ENCODE measurements around the gene SLC44A4.
"Not testable (repeated sequence)": the region's sequence is repeated elsewhere in the genome, so short reads cannot be mapped to it uniquely, and the experiment has no call there.

Gene SLC44A4

GRCh38 chr6:31878222-31878621, 575 bp downstream of the SLC44A4 start:
- no peak for DNase-seq

- no peak for DNase-seq
Observed at GRCh38 chr6:31877651-31878161, 1.1 kb downstream of the SLC44A4 start.

- no peak for DNase-seq
Observed at GRCh38 chr6:31877125-31877650, 1.6 kb downstream of the SLC44A4 start.

GRCh38 chr6:31876357-31876756, 2.4 kb downstream of the SLC44A4 start:
- DNase-seq = no peak

- no peak for DNase-seq
Observed at GRCh38 chr6:31875877-31876276, 2.9 kb downstream of the SLC44A4 start.

GRCh38 chr6:31874836-31875572, 3.8 kb downstream of the SLC44A4 start:
- no peak for DNase-seq

- no peak for DNase-seq
Observed at GRCh38 chr6:31874084-31874670, 4.6 kb downstream of the SLC44A4 start.

- DNase-seq = no peak
Observed at GRCh38 chr6:31871046-31871659, 7.6 kb downstream of the SLC44A4 start.

GRCh38 chr6:31870385-31870921, 8.3 kb downstream of the SLC44A4 start:
- DNase-seq = no peak

GRCh38 chr6:31869343-31869742, 9.5 kb downstream of the SLC44A4 start:
- DNase-seq = no peak

GRCh38 chr6:31868658-31868971, 10.2 kb downstream of the SLC44A4 start:
- DNase-seq = not testable (repeated sequence)

- DNase-seq = no peak
Observed at GRCh38 chr6:31865205-31866118, 13.3 kb downstream of the SLC44A4 start.

- DNase-seq = no peak
Observed at GRCh38 chr6:31864818-31865204, 14.0 kb downstream of the SLC44A4 start.

GRCh38 chr6:31864123-31864562, 14.7 kb downstream of the SLC44A4 start:
- DNase-seq = not testable (repeated sequence)

GRCh38 chr6:31862344-31863235, 16.2 kb downstream of the SLC44A4 start, which contains the start of gene NEU1:
NEU1 (minus strand) TSS chr6:31862821; CDS start chr6:31862776, 45 bp downstream.
- peak; percentile 98 to 100 for DNase-seq

GRCh38 chr6:31861919-31862343, 16.9 kb downstream of the SLC44A4 start:
- no peak for DNase-seq

- no peak for DNase-seq
Observed at GRCh38 chr6:31861150-31861549, 17.6 kb downstream of the SLC44A4 start.

- no peak for DNase-seq
Observed at GRCh38 chr6:31860349-31860748, 18.4 kb downstream of the SLC44A4 start.

GRCh38 chr6:31859923-31860322, 18.9 kb downstream of the SLC44A4 start:
- no peak for DNase-seq

- no peak for DNase-seq
Observed at GRCh38 chr6:31858707-31859106, 20.1 kb downstream of the SLC44A4 start.

GRCh38 chr6:31857774-31858173, 21.0 kb downstream of the SLC44A4 start:
- DNase-seq = not testable (repeated sequence)
